ENCODE measurements around the gene SERF2.

SERF2 gene

GRCh38 chr15:43791993-43792760, at the start of gene SERF2:
SERF2 (plus strand) TSS chr15:43792320; CDS start chr15:43792377, 57 bp downstream.
- peak; percentile 99 for DNase-seq (ENCODE audit: low spot score)

- DNase-seq (ENCODE audit: low spot score) = peak; percentile 90
These were observed 45.7 kb upstream of the SERF2 start, which contains the start of gene PDIA3 for GRCh38 chr15:43746245-43746902. PDIA3 (plus strand) TSS chr15:43746438; CDS start chr15:43746540, 102 bp downstream.

- DNase-seq (ENCODE audit: low spot score) = peak; percentile 33
These were observed 45.2 kb upstream of the SERF2 start for GRCh38 chr15:43746903-43747309.

- DNase-seq (ENCODE audit: low spot score) = no peak
These were observed 43.7 kb upstream of the SERF2 start for GRCh38 chr15:43748376-43748775.

- no peak for DNase-seq (ENCODE audit: low spot score)
These were observed 42.3 kb upstream of the SERF2 start for GRCh38 chr15:43749690-43750345.

GRCh38 chr15:43751885-43752284, 40.2 kb upstream of the SERF2 start:
- DNase-seq (ENCODE audit: low spot score) = no peak

GRCh38 chr15:43762824-43763223, 29.3 kb upstream of the SERF2 start:
- DNase-seq (ENCODE audit: low spot score) = no peak

GRCh38 chr15:43763819-43764446, 28.2 kb upstream of the SERF2 start:
- DNase-seq (ENCODE audit: low spot score) = no peak

- DNase-seq (ENCODE audit: low spot score) = peak; percentile 79
These were observed 22.4 kb upstream of the SERF2 start for GRCh38 chr15:43769584-43770228.

- no peak for DNase-seq (ENCODE audit: low spot score)
These were observed 20.3 kb upstream of the SERF2 start for GRCh38 chr15:43771816-43772215.

GRCh38 chr15:43772624-43773023, 19.5 kb upstream of the SERF2 start:
- no peak for DNase-seq (ENCODE audit: low spot score)

- DNase-seq (ENCODE audit: low spot score) = peak; percentile 26
These were observed 18.1 kb upstream of the SERF2 start for GRCh38 chr15:43774062-43774461.

GRCh38 chr15:43775411-43775965, 16.6 kb upstream of the SERF2 start:
- DNase-seq (ENCODE audit: low spot score) = peak; percentile 80

GRCh38 chr15:43776101-43776717, 15.9 kb upstream of the SERF2 start:
- peak; percentile 54 for DNase-seq (ENCODE audit: low spot score)

GRCh38 chr15:43776718-43777266, 15.3 kb upstream of the SERF2 start, which contains the start of gene ELL3:
ELL3 (minus strand) TSS chr15:43776966; CDS start chr15:43776901, 65 bp downstream.
- DNase-seq (ENCODE audit: low spot score) = peak; percentile 77

- peak; percentile 75 for DNase-seq (ENCODE audit: low spot score)
These were observed 14.7 kb upstream of the SERF2 start for GRCh38 chr15:43777267-43777914.

GRCh38 chr15:43779016-43779415, 13.1 kb upstream of the SERF2 start:
- DNase-seq (ENCODE audit: low spot score) = no peak

- DNase-seq (ENCODE audit: low spot score) = no peak
These were observed 2.7 kb upstream of the SERF2 start for GRCh38 chr15:43789409-43789808.

GRCh38 chr15:43792761-43793476, 799 bp downstream of the SERF2 start:
- no peak for DNase-seq (ENCODE audit: low spot score)
